H9 (cell line): ENCODE data around the gene SRPK3. TPM values are rescaled to one million over a fixed set of nuclear protein-coding genes. Genes with fewer than 3 reads are reported as not detected.

Source experiments
- DNase-seq: peaks from one replicate; pipeline ENCODE4 v3.0.0-alpha.2; 2017
- H2AFZ ChIP-seq: one replicate; pipeline ENCODE4 v1.6.1; 2013; ENCODE audit warnings: mild to moderate bottlenecking, low read length, control low read depth, moderate library complexity
- H2AK5ac ChIP-seq: 2 replicates; pipeline ENCODE4 v1.6.1; 2013; ENCODE audit warnings: low read length, control low read depth, mixed read lengths; ENCODE audit not compliant: insufficient read length
- H2BK120ac ChIP-seq: one replicate; pipeline ENCODE4 v1.6.1; 2013; ENCODE audit warnings: low read depth, mild to moderate bottlenecking, low read length, control low read depth, inconsistent platforms; ENCODE audit not compliant: poor library complexity, severe bottlenecking
- H2BK12ac ChIP-seq: 2 replicates; pipeline ENCODE4 v1.6.1; 2013; ENCODE audit warnings: low read length, control low read depth, mixed read lengths, low read depth; ENCODE audit not compliant: insufficient read length
- H2BK15ac ChIP-seq: 2 replicates; pipeline ENCODE4 v1.6.1; 2013; ENCODE audit warnings: low read depth, low read length, control low read depth
- H2BK20ac ChIP-seq: one replicate; pipeline ENCODE4 v1.6.1; 2013; ENCODE audit warnings: low read depth, mild to moderate bottlenecking, low read length, control low read depth, inconsistent platforms; ENCODE audit not compliant: poor library complexity, severe bottlenecking
- H2BK5ac ChIP-seq: 2 replicates; pipeline ENCODE4 v1.6.1; 2013; ENCODE audit warnings: low read length, control low read depth, mixed read lengths; ENCODE audit not compliant: insufficient read length
- H3K14ac ChIP-seq: 2 replicates; pipeline ENCODE4 v1.6.1; 2013; ENCODE audit warnings: low read length, control low read depth; ENCODE audit not compliant: insufficient read depth
- H3K18ac ChIP-seq: 2 replicates; pipeline ENCODE4 v1.6.1; 2013; ENCODE audit warnings: low read depth, mild to moderate bottlenecking, mixed read lengths, low read length, control low read depth; ENCODE audit not compliant: insufficient read length
- H3K23ac ChIP-seq: 2 replicates; pipeline ENCODE4 v1.6.1; 2013; ENCODE audit warnings: low read length, control low read depth, mixed read lengths, low read depth; ENCODE audit not compliant: insufficient read length
- H3K23me2 ChIP-seq: 2 replicates; pipeline ENCODE4 v1.6.1; 2013; ENCODE audit warnings: low read depth, mild to moderate bottlenecking, mixed read lengths, low read length, control low read depth; ENCODE audit not compliant: insufficient read length, poor library complexity, severe bottlenecking
- H3K27ac ChIP-seq: 2 replicates; pipeline ENCODE4 v1.5.1; 2013; ENCODE audit warnings: low read length, control low read depth, mixed read lengths, low read depth; ENCODE audit not compliant: insufficient read length
- H3K27me3 ChIP-seq: 2 replicates; pipeline ENCODE4 v1.6.1; 2013; ENCODE audit warnings: low read length, control low read depth, inconsistent platforms; ENCODE audit not compliant: insufficient read depth
- H3K4ac ChIP-seq: 2 replicates; pipeline ENCODE4 v1.6.1; 2013; ENCODE audit warnings: low read depth, mild to moderate bottlenecking, control low read depth, inconsistent platforms, low read length, moderate library complexity
- H3K4me1 ChIP-seq: 2 replicates; pipeline ENCODE4 v1.6.1; 2013; ENCODE audit warnings: low read length, control low read depth, inconsistent platforms; ENCODE audit not compliant: insufficient read depth
- H3K4me2 ChIP-seq: 2 replicates; pipeline ENCODE4 v1.6.1; 2013; ENCODE audit warnings: low read length, control low read depth, mixed read lengths; ENCODE audit not compliant: insufficient read length, insufficient read depth
- H3K56ac ChIP-seq: 2 replicates; pipeline ENCODE4 v1.6.1; 2013; ENCODE audit warnings: low read depth, mild to moderate bottlenecking, mixed read lengths, low read length, control low read depth; ENCODE audit not compliant: insufficient read length
- H3K79me1 ChIP-seq: 2 replicates; pipeline ENCODE4 v1.6.1; 2013; ENCODE audit warnings: low read depth, mild to moderate bottlenecking, moderate library complexity, low read length, control low read depth, inconsistent platforms; ENCODE audit not compliant: insufficient read depth, poor library complexity, severe bottlenecking
- H3K79me2 ChIP-seq: 2 replicates; pipeline ENCODE4 v1.6.1; 2013; ENCODE audit warnings: low read length, control low read depth, inconsistent platforms; ENCODE audit not compliant: insufficient read depth
- H3K9ac ChIP-seq: 2 replicates; pipeline ENCODE4 v1.6.1; 2013; ENCODE audit warnings: low read length, control low read depth, mixed read lengths; ENCODE audit not compliant: insufficient read length; ENCODE audit errors: extremely low read depth
- H3K9me3 ChIP-seq: one replicate; pipeline ENCODE4 v1.6.1; 2013; ENCODE audit warnings: low read depth, low read length, inconsistent platforms; ENCODE audit not compliant: control insufficient read depth
- H3T11ph ChIP-seq: one replicate; pipeline ENCODE4 v1.6.1; 2013; ENCODE audit warnings: mild to moderate bottlenecking, low read length, control low read depth, inconsistent platforms
- H4K20me1 ChIP-seq: one replicate; pipeline ENCODE4 v1.6.1; 2013; ENCODE audit not compliant: control insufficient read depth, insufficient read length, insufficient read depth
- H4K5ac ChIP-seq: 2 replicates; pipeline ENCODE4 v1.6.1; 2013; ENCODE audit warnings: low read depth, mild to moderate bottlenecking, mixed read lengths, low read length, control low read depth; ENCODE audit not compliant: insufficient read length
- H4K8ac ChIP-seq: replicated peaks from 2 replicates; pipeline ENCODE4 v1.6.1; 2013; ENCODE audit warnings: low read length, control low read depth, mixed read lengths, low read depth; ENCODE audit not compliant: insufficient read length
- H4K91ac ChIP-seq: 2 replicates; pipeline ENCODE4 v1.6.1; 2013; ENCODE audit warnings: low read depth, mild to moderate bottlenecking, moderate library complexity, mixed read lengths, low read length, control low read depth; ENCODE audit not compliant: insufficient read length
- H3K27ac Mint-ChIP-seq, 3 experiments: 2 replicates in 2 of 3; 3 replicates in 1 of 3; pipeline ENCODE4 v1.8.0; 2020 to 2021; ENCODE audit warnings: mixed read lengths in 3 of 3, mild to moderate bottlenecking in 1 of 3, moderate library complexity in 1 of 3
- H3K27me3 Mint-ChIP-seq: 2 replicates; pipeline ENCODE4 v1.8.0; 2021; ENCODE audit warnings: low read depth, mild to moderate bottlenecking, moderate library complexity, mixed read lengths
- H3K36me3 Mint-ChIP-seq, 3 experiments: 2 replicates in 2 of 3; 3 replicates in 1 of 3; pipeline ENCODE4 v1.8.0; 2020 to 2021; ENCODE audit warnings: low read depth in 3 of 3, mixed read lengths in 3 of 3; ENCODE audit not compliant: insufficient read depth in 1 of 3
- H3K4me1 Mint-ChIP-seq, 2 experiments: 2 replicates each; pipeline ENCODE4 v1.8.0; 2020; ENCODE audit warnings: mixed read lengths in 2 of 2
- H3K4me3 Mint-ChIP-seq, 2 experiments: 2 replicates in 1 of 2; 3 replicates in 1 of 2; pipeline ENCODE4 v1.8.0; 2020 to 2021; ENCODE audit warnings: mild to moderate bottlenecking in 2 of 2, mixed read lengths in 2 of 2, moderate library complexity in 1 of 2
- H3K9me3 Mint-ChIP-seq, 2 experiments: 2 replicates in 1 of 2; 3 replicates in 1 of 2; pipeline ENCODE4 v1.8.0; 2020; ENCODE audit warnings: mild to moderate bottlenecking in 2 of 2, mixed read lengths in 2 of 2, moderate library complexity in 1 of 2
- CTCF ChIP-seq: fragments of 200-600 bp; sonication (generic); conservative IDR thresholded peaks from 3 replicates; pipeline ENCODE4 v1.8.0; 2021; ENCODE audit warnings: antibody characterized with exemption, mild to moderate bottlenecking
- WGBS: extraction: QIAGEN DNeasy Blood & Tissue Kit; methylation state at CpG from one replicate; pipeline ENCODE4 v1.1.7; 2013; ENCODE audit warnings: missing lambda C conversion rate, low lambda C conversion rate, mixed read lengths; ENCODE audit not compliant: insufficient read length; ENCODE audit errors: extremely low coverage; 5-methylcytosine and 5-hydroxymethylcytosine counted together
- total RNA-seq: library from RNA; stranded (reverse); gene quantifications from 2 replicates; pipeline ENCODE4 v1.2.1, GENCODE V29; 2021

Gene SRPK3
- total RNA-seq, 1 experiment from 2014 or later: not detected

- no peak overlapping the region for H3K4me3 Mint-ChIP-seq
- Histone ChIP-seq H3K4me1 (no peaks in the 10 kb centered on the region), H3K27ac (no peak overlapping the region), H2AFZ (no peak overlapping the region), H3K23me2 (no peaks in the 10 kb centered on the region), H3K14ac (no peak overlapping the region), H2BK5ac (no peak overlapping the region), H3K9me3 (peaks cover 47% of the 10 kb centered on the region), H3K23ac (no peak overlapping the region), H3T11ph (no peak overlapping the region), H2BK120ac (no peak overlapping the region), H4K91ac (no peak overlapping the region), H4K8ac (no peak overlapping the region), H3K18ac (no peak overlapping the region), H2AK5ac (no peak overlapping the region), H3K9ac (no peak overlapping the region), H2BK20ac (no peak overlapping the region), H4K20me1 (no peaks in the 10 kb centered on the region), H3K4ac (no peak overlapping the region), H3K79me2 (no peaks in the 10 kb centered on the region), H3K79me1 (no peaks in the 10 kb centered on the region), H3K56ac (no peak overlapping the region), H2BK15ac (no peak overlapping the region), H4K5ac (no peak overlapping the region), H2BK12ac (no peak overlapping the region), H3K27me3 (no peaks in the 10 kb centered on the region), H3K4me2 (no peak overlapping the region)
- peaks cover 12 to 44% (median 40%) of the 10 kb centered on the region in 3 experiments for H3K36me3 Mint-ChIP-seq
- no peak for DNase-seq
- H3K27me3 Mint-ChIP-seq: no peaks in the 10 kb centered on the region; the same call in 1 of the 2 replicates
- peaks cover 12 to 14% of the 10 kb centered on the region in 2 experiments for H3K4me1 Mint-ChIP-seq
- H3K9me3 Mint-ChIP-seq: peaks cover 72 to 82% of the 10 kb centered on the region in 2 experiments
- no CpG with 5 or more reads among the region's 14 CpGs for WGBS
- H3K27ac Mint-ChIP-seq: no peak overlapping the region
- TF ChIP-seq CTCF: no peak
Observed at GRCh38 chrX:153732401-153732800, 48.4 kb upstream of the SRPK3 start.
